ENCODE results near the gene GPD2.

The GPD2 gene

DNA sequence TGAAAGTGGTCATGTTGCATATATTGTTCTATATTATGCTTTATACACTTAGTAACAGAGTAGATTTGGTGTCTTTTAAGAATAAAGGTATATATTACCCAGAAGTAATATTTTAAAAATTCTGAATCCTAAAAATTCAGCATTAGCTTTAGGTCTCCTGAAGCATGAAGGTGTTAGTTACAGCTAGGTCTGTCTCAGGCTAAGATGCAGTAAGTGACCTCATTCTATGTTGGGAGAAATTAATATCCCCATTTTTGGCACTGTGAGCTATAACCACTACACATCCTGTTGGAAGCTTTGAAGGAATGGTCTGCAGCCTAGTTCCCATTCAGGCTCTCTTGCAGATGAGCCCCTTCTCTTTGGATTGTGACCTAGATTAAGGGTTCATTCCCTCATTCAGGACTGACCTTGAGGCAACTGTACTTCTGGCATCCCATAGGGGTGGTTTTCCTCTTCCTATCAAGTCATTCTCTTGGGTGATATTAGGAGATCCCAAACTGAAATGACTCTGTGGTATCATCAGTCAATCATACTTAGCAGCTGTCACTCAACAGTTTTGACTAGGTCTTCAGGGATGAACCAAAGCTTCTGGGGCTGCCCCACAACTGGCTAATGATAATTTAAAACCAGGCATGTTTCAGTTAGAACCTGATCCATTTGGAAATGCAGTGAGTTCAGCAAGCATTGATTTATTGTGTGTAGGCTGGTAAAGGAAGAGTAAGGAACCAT, 117.7 kb downstream of the GPD2 start:
- DNase-seq (ENCODE audit: low read depth): no peak
- TF ChIP-seq, protein P1, sequence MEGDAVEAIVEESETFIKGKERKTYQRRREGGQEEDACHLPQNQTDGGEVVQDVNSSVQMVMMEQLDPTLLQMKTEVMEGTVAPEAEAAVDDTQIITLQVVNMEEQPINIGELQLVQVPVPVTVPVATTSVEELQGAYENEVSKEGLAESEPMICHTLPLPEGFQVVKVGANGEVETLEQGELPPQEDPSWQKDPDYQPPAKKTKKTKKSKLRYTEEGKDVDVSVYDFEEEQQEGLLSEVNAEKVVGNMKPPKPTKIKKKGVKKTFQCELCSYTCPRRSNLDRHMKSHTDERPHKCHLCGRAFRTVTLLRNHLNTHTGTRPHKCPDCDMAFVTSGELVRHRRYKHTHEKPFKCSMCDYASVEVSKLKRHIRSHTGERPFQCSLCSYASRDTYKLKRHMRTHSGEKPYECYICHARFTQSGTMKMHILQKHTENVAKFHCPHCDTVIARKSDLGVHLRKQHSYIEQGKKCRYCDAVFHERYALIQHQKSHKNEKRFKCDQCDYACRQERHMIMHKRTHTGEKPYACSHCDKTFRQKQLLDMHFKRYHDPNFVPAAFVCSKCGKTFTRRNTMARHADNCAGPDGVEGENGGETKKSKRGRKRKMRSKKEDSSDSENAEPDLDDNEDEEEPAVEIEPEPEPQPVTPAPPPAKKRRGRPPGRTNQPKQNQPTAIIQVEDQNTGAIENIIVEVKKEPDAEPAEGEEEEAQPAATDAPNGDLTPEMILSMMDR (IDR thresholded peaks at IDR 0.05; ENCODE audit: insufficient read depth, low read depth, low read length, missing control alignments): no peak
- H3K4me3 ChIP-seq (ENCODE audit: low read length): no peak overlapping the region

DNA sequence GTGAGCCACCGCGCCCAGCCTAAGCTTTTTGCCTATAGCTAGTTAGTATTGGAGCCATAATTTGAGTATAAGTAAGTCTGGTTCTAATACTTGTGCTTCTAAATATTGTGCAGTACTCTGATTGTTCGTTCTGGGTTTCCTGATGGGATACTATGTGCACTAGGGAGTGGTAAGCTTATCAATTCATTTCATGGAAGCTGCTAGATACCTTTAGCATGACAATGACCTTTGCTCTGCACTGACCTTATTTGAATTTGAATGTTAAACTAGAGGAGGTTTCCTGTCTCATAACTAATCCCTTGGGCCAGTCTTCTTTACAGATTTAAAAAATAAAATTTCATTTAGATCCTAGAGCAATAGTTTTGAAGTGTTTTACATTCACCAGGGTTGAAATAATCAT, 125.1 kb downstream of the GPD2 start:
- no peak overlapping the region for H3K4me3 ChIP-seq (ENCODE audit: low read length)
- TF ChIP-seq, protein P1 (IDR thresholded peaks at IDR 0.05; ENCODE audit: insufficient read depth, low read depth, low read length, missing control alignments): no peak
- DNase-seq (ENCODE audit: low read depth): no peak

DNA sequence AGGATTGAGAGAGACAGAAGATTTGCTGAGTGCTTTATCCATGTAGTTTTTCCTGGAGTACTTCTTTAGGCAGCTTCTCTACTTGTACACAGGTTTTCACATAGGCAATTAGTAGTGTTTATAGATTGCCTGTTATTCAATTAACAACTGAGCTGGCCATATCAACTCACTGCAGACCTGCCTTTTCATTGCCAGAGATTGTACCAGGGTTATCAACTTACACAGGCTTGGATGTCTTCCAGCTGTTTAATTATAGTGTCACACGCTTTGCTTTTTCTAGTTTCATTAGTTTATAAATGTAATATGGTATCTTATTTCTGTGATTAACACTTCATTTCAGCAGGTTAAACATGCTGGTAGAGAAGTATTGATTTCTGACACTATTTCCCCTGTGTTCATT, 125.9 kb downstream of the GPD2 start:
- no peak for DNase-seq (ENCODE audit: low read depth)
- H3K4me3 ChIP-seq (ENCODE audit: low read length): no peak overlapping the region
- TF ChIP-seq, protein P1 (IDR thresholded peaks at IDR 0.05; ENCODE audit: insufficient read depth, low read depth, low read length, missing control alignments): no peak

DNA sequence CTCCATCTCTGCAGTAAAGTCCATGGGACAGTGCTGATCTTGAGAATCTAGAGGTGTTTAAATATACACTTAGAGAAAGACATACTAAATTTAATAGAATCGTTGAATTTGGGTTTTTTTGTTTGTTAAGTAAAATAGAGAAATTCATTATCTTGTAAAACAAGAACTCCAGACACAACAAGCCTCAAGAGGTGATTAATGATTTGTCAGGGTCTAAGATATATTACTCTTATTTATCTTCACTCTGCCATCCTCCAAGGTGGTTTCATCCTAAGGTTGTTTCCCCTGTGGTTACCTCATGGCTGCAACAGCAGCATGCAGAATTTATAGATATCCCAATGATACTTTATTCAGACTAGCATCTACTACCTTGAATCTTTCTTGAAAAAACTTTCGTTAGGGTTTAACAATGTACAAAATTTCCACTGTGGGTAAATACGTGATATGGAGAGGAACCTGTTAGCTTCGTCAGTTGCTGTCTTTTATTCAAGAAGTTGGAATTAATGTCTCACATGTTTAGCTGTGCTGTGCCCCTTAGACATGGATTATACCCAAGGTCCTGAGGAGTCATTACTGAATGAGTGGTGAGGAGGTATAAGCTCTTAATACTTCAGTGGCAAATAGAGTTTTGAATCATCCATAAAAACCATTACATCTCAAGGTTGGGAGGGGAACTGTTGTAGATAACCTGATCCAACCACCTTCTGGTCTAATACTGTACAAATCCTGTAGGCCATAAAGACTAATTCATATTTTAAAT, 128.0 kb downstream of the GPD2 start:
- TF ChIP-seq, protein P1 (IDR thresholded peaks at IDR 0.05; ENCODE audit: insufficient read depth, low read depth, low read length, missing control alignments): no peak
- no peak overlapping the region for H3K4me3 ChIP-seq (ENCODE audit: low read length)
- DNase-seq (ENCODE audit: low read depth): no peak

DNA sequence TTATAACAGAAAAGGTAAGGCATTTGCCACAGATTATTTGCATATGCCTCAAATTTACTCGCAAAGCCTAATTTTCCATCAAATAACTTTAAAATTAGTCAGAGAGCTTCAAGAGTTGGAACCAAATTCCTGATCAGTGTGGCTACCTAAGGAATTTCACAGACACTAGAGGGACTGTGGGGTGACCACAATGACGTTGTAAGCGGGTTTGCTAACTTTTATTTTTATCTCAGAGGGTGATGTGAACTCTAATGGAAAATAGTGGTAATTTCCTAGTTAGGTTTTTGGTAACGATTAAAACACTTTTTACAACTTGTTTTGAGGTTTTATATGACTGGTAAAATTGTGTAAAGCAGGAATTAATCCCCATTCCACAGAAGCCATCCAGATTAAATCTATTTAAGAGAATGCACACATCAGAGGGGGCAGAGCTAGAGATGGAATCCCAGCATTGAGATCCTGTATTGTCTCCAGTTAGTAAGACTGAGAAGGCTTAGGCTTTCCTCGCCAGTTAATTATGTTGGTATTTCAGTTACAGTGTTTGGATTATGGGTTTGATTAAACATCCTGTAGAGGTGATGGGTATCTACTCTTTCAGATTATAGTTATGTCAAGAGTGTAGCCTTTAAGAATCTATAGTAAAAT, 129.0 kb downstream of the GPD2 start:
- no peak for DNase-seq (ENCODE audit: low read depth)
- H3K4me3 ChIP-seq (ENCODE audit: low read length): no peak overlapping the region
- TF ChIP-seq, protein P1 (IDR thresholded peaks at IDR 0.05; ENCODE audit: insufficient read depth, low read depth, low read length, missing control alignments): no peak

DNA sequence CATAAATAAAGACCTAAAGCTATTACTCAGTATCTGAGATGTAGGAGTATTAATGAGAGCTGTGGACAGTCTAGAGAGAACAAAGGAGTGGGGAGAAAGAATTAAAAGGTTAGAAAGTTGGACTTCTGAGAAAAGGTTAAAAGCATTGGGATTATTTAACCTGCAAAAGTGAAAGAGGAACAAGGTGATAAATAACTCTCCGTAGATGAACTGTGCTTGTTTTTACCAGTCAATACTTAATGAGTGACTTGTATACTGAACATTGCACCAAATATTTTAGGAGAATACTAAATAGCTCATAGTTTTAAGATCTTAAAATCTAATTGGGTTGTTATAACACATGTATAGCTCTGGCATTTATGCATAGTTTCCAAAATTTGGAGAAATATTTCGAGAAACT, 137.5 kb downstream of the GPD2 start:
- TF ChIP-seq, protein P1 (IDR thresholded peaks at IDR 0.05; ENCODE audit: insufficient read depth, low read depth, low read length, missing control alignments): no peak
- H3K4me3 ChIP-seq (ENCODE audit: low read length): no peak overlapping the region
- DNase-seq (ENCODE audit: low read depth): no peak
